NCI-H146 treated with DMSO at 0.1 percent for 48 hours (cell line): Measurements from ENCODE around the gene PAPPA.

Experiments
- DNase-seq: peaks from one replicate; lab custom pipeline; 2025; ENCODE audit not compliant: unreplicated experiment; lab: John Stamatoyannopoulos, UW

PAPPA gene

GRCh38 chr9:116451500-116452115 lies 298.0 kb downstream of the PAPPA start:
- no peak for DNase-seq
